ENCODE data around the gene BAIAP3.

BAIAP3 gene

GRCh38 chr16:1333854-1334700, 632 bp downstream of the BAIAP3 start:
- no peak for DNase-seq

GRCh38 chr16:1334739-1335138, 1.3 kb downstream of the BAIAP3 start:
- no peak for DNase-seq

- no peak for DNase-seq
Measured at GRCh38 chr16:1335211-1335971, 1.9 kb downstream of the BAIAP3 start.

GRCh38 chr16:1335996-1336395, 2.6 kb downstream of the BAIAP3 start:
- no peak for DNase-seq

- DNase-seq: no peak
Measured at GRCh38 chr16:1336619-1337018, 3.2 kb downstream of the BAIAP3 start.

- no peak for DNase-seq
Measured at GRCh38 chr16:1337486-1337885, 4.0 kb downstream of the BAIAP3 start.

- DNase-seq: no peak
Measured at GRCh38 chr16:1338119-1338730, 4.8 kb downstream of the BAIAP3 start.

- no peak for DNase-seq
Measured at GRCh38 chr16:1338855-1339675, 5.6 kb downstream of the BAIAP3 start.

- no peak for DNase-seq
Measured at GRCh38 chr16:1340730-1341494, 7.5 kb downstream of the BAIAP3 start.

- no peak for DNase-seq
Measured at GRCh38 chr16:1341495-1342420, 8.3 kb downstream of the BAIAP3 start.

GRCh38 chr16:1342526-1343427, 9.3 kb downstream of the BAIAP3 start:
- DNase-seq: peak; percentile 94

GRCh38 chr16:1343428-1344242, 10.2 kb downstream of the BAIAP3 start:
- no peak for DNase-seq

GRCh38 chr16:1344499-1344898, 11.1 kb downstream of the BAIAP3 start:
- no peak for DNase-seq

- DNase-seq: no peak
Measured at GRCh38 chr16:1345087-1345486, 11.6 kb downstream of the BAIAP3 start.

GRCh38 chr16:1345651-1346421, 12.4 kb downstream of the BAIAP3 start:
- DNase-seq: no peak

- no peak for DNase-seq
Measured at GRCh38 chr16:1346422-1347285, 13.2 kb downstream of the BAIAP3 start.

GRCh38 chr16:1347286-1347855, 13.9 kb downstream of the BAIAP3 start:
- no peak for DNase-seq
